Prostate gland (tissue), 2 donors: ENCODE data around the gene EPB41L1. TPM values are rescaled to one million over a fixed set of nuclear protein-coding genes. Genes with fewer than 3 reads are reported as not detected.

Experiments
- DNase-seq: peaks from one replicate; pipeline ENCODE4 v3.0.0-alpha.2; 2019; ENCODE audit warnings: low spot score
- H3K27ac ChIP-seq, 2 donors: fragments of 200-600 bp; sonication (generic); 2 replicates each; pipeline ENCODE4 v1.5.1; 2017 to 2019
- H3K27me3 ChIP-seq: fragments of 200-600 bp; sonication (generic); replicated peaks from 2 replicates; pipeline ENCODE4 v1.5.1; 2019; ENCODE audit not compliant: insufficient read depth
- H3K36me3 ChIP-seq, 2 donors: fragments of 200-600 bp; sonication (generic); 1 replicate in 1 of 2; 2 replicates in 1 of 2; pipeline versions ENCODE4 v1.5.1 to v1.8.1; 2017 to 2019
- H3K4me1 ChIP-seq: fragments of 200-600 bp; sonication (generic); replicated peaks from 2 replicates; pipeline ENCODE4 v1.5.1; 2019
- H3K4me3 ChIP-seq, 2 donors: fragments of 200-600 bp; sonication (generic); 2 replicates each; pipeline ENCODE4 v1.5.1; 2017 to 2019
- H3K9me3 ChIP-seq: fragments of 200-600 bp; sonication (generic); 2 replicates; pipeline ENCODE4 v1.5.1; 2017
- CTCF ChIP-seq, 4 experiments: fragments of 200-600 bp in 2 of 4; fragments of 450-650 bp in 2 of 4; sonication (generic) in 2 of 4; IDR thresholded peaks; 1 replicate in 3 of 4; 2 replicates in 1 of 4; pipeline ENCODE4 v1.5.1; 2016 to 2019; ENCODE audit warnings: antibody characterized with exemption in 4 of 4, mild to moderate bottlenecking in 2 of 4, moderate library complexity in 2 of 4
- POLR2A ChIP-seq: fragments of 450-650 bp; IDR thresholded peaks from one replicate; pipeline ENCODE4 v1.6.1; 2016; ENCODE audit warnings: antibody characterized with exemption, mild to moderate bottlenecking
- POLR2AphosphoS5 ChIP-seq: sonication (generic); formaldehyde crosslinking; IDR thresholded peaks from one replicate; pipeline ENCODE4 v1.6.1; 2017; ENCODE audit warnings: antibody characterized with exemption
- WGBS: methylation state at CpG from one replicate; pipeline ENCODE4 v1.1.5; 2018; 5-methylcytosine and 5-hydroxymethylcytosine counted together
- intact Hi-C: fragments of 100-400 bp; cut with DNase I; formaldehyde crosslinking; loops from one replicate; pipeline ENCODE4 v1.14.2; 2022
- total RNA-seq, 2 donors: library from RNA; depleted of rRNA; stranded (reverse); fragments of >200 nt; gene quantifications; one replicate each; pipeline ENCODE4 v1.1.0, GENCODE V29; 2016

Gene EPB41L1
- 10 to 100 TPM; 27.7 to 91.1 TPM for total RNA-seq

- Histone ChIP-seq H3K4me3 (peak within 1 kb of the TSS; percentile 50 to 52), H3K27me3 (no peaks in the 10 kb centered on the region), H3K36me3 (no peaks in the 10 kb centered on the region), H3K4me1 (peaks cover 5% of the 10 kb centered on the region), H3K27ac (peak within 1 kb of the TSS; percentile 73 to 87), H3K9me3 (no peaks in the 10 kb centered on the region)
- no peak for TF ChIP-seq POLR2A
- TF ChIP-seq CTCF (IDR thresholded peaks at IDR 0.05), result no peak
- no peak for TF ChIP-seq POLR2AphosphoS5
- intact Hi-C loops, result loop anchor here (5.0 kb wide), 1 partner anchor 42 kb away; no protein-coding TSS in a partner anchor
- WGBS, result 20% methylated on average over 21 of the region's 51 CpGs
- DNase-seq, result peak; percentile 27
Measured at GRCh38 chr20:36154700-36155628, at the start of gene EPB41L1. Gene EPB41L1 (plus strand): TSS chr20:36154740. CDS start chr20:36173778, 19,038 bp downstream.

GRCh38 chr20:36104856-36105255, 49.7 kb upstream of the EPB41L1 start:
- intact Hi-C loops, result no loop called here
- H3K4me1 ChIP-seq, result no peaks in the 10 kb centered on the region
- TF ChIP-seq POLR2A, result no peak
- TF ChIP-seq CTCF (IDR thresholded peaks at IDR 0.05), result no peak
- no peak for TF ChIP-seq POLR2AphosphoS5

GRCh38 chr20:36105711-36106226, 48.8 kb upstream of the EPB41L1 start:
- H3K9me3 ChIP-seq, result no peaks in the 10 kb centered on the region
- no peaks in the 10 kb centered on the region for H3K27me3 ChIP-seq
- H3K4me3 ChIP-seq, result no peak overlapping the region
- no peak for DNase-seq
- WGBS, result 82% methylated on average over 1 of the region's 1 CpG
- no peaks in the 10 kb centered on the region for H3K36me3 ChIP-seq
- intact Hi-C loops, result no loop called here
- H3K27ac ChIP-seq, result no peak overlapping the region
- no peak for TF ChIP-seq POLR2AphosphoS5
- TF ChIP-seq CTCF (IDR thresholded peaks at IDR 0.05), result no peak
- no peak for TF ChIP-seq POLR2A
- no peaks in the 10 kb centered on the region for H3K4me1 ChIP-seq

More at GRCh38 chr20:36104856-36105255, 49.7 kb upstream of the EPB41L1 start:
- Histone ChIP-seq H3K27me3 (no peaks in the 10 kb centered on the region), H3K36me3 (no peaks in the 10 kb centered on the region), H3K27ac (no peak overlapping the region), H3K4me3 (no peak overlapping the region), H3K9me3 (no peaks in the 10 kb centered on the region)
- DNase-seq, result no peak
- WGBS, result 92% methylated on average over 10 of the region's 10 CpGs

GRCh38 chr20:36106606-36107005, 47.9 kb upstream of the EPB41L1 start:
- WGBS, result 85% methylated on average over 5 of the region's 5 CpGs
- intact Hi-C loops, result no loop called here
- Histone ChIP-seq H3K4me3 (no peak overlapping the region), H3K9me3 (no peaks in the 10 kb centered on the region), H3K27me3 (no peaks in the 10 kb centered on the region), H3K36me3 (no peaks in the 10 kb centered on the region), H3K4me1 (no peaks in the 10 kb centered on the region), H3K27ac (no peak overlapping the region)
- TF ChIP-seq POLR2AphosphoS5, result no peak
- no peak for TF ChIP-seq POLR2A
- TF ChIP-seq CTCF (IDR thresholded peaks at IDR 0.05), result no peak
- no peak for DNase-seq

- H3K9me3 ChIP-seq, result no peaks in the 10 kb centered on the region
- H3K27ac ChIP-seq, result no peak overlapping the region
- no peak overlapping the region for H3K4me3 ChIP-seq
- no peak for TF ChIP-seq POLR2A
- no peaks in the 10 kb centered on the region for H3K4me1 ChIP-seq
- H3K36me3 ChIP-seq, result no peaks in the 10 kb centered on the region
- no peaks in the 10 kb centered on the region for H3K27me3 ChIP-seq
- intact Hi-C loops, result no loop called here
- no peak for DNase-seq
- WGBS, result 88% methylated on average over 1 of the region's 1 CpG
Measured at GRCh38 chr20:36107881-36108280, 46.7 kb upstream of the EPB41L1 start.
